T-cell (primary cell): Measurements from ENCODE around the gene TFEC. TPM values are rescaled to one million over a fixed set of nuclear protein-coding genes. Genes with fewer than 3 reads are reported as not detected.

Experiments used
- ATAC-seq, 4 experiments: fragments of 200-7000 bp in 3 of 4; fragments of 150-1000 bp in 1 of 4; cut with Tn5 transposase; replicated peaks in 1 of 4; 1 replicate in 3 of 4; 2 replicates in 1 of 4; pipeline ENCODE4 v1.10.0; 2021; ENCODE audit warnings: moderate library complexity in 3 of 4, mild to moderate bottlenecking in 2 of 4, moderate number of reproducible peaks in 1 of 4
- CTCF ChIA-PET, 2 donors: fragments of 300-600 bp; sonication (Branson Sonifier 250); formaldehyde crosslinking; loops; one replicate each; lab custom pipeline; 2022; ENCODE audit warnings: antibody characterized with exemption in 2 of 2; lab: Charles Lee
- POLR2A ChIA-PET, 2 donors: fragments of 300-600 bp; sonication (Branson Sonifier 250); formaldehyde crosslinking; loops; one replicate each; lab custom pipeline; 2022; ENCODE audit warnings: antibody characterized with exemption in 2 of 2; lab: Charles Lee
- DNase-seq, 35 experiments: peaks; one replicate each; pipeline versions ENCODE4 v3.0.0 to v3.0.0-alpha.2; 2013 to 2023
- H3K27ac ChIP-seq: one replicate; pipeline ENCODE4 v1.5.1; 2013; ENCODE audit warnings: low read length
- H3K27me3 ChIP-seq, 2 experiments: replicated peaks in 1 of 2; 1 replicate in 1 of 2; 2 replicates in 1 of 2; pipeline versions ENCODE4 v1.6.1 to v1.7.0; 2013; ENCODE audit warnings: low read length in 1 of 2, mixed read lengths in 1 of 2; ENCODE audit not compliant: control insufficient read depth in 2 of 2, insufficient read depth in 2 of 2; ENCODE audit errors: extremely low read depth in 1 of 2
- H3K36me3 ChIP-seq, 2 donors: 1 replicate in 1 of 2; 2 replicates in 1 of 2; pipeline versions ENCODE4 v1.6.1 to v1.7.0; 2013; ENCODE audit warnings: low read length in 1 of 2; ENCODE audit not compliant: control insufficient read depth in 2 of 2, insufficient read depth in 1 of 2; ENCODE audit errors: extremely low read depth in 1 of 2
- H3K4me1 ChIP-seq, 2 experiments: 1 replicate in 1 of 2; 2 replicates in 1 of 2; pipeline versions ENCODE4 v1.6.1 to v1.7.0; 2013; ENCODE audit warnings: low read length in 2 of 2, mixed read lengths in 1 of 2; ENCODE audit not compliant: insufficient read depth in 2 of 2, control insufficient read depth in 1 of 2; ENCODE audit errors: extremely low read depth in 1 of 2
- H3K4me3 ChIP-seq, 2 donors: 1 replicate in 1 of 2; 2 replicates in 1 of 2; pipeline versions ENCODE4 v1.5.1 to v1.7.0; 2013; ENCODE audit warnings: mild to moderate bottlenecking in 2 of 2, low read length in 1 of 2, moderate library complexity in 1 of 2; ENCODE audit not compliant: control insufficient read depth in 1 of 2; ENCODE audit errors: extremely low read depth in 1 of 2
- H3K9me3 ChIP-seq: 2 replicates; pipeline ENCODE4 v1.7.0; 2013
- H3K27ac Mint-ChIP-seq, 2 donors: one replicate each; pipeline ENCODE4 v1.8.0; 2020 to 2021; ENCODE audit warnings: mild to moderate bottlenecking in 2 of 2, mixed read lengths in 2 of 2
- H3K27me3 Mint-ChIP-seq, 2 donors: one replicate each; pipeline ENCODE4 v1.8.0; 2021 to 2022; ENCODE audit warnings: mixed read lengths in 2 of 2
- H3K36me3 Mint-ChIP-seq: one replicate; pipeline ENCODE4 v1.8.0; 2021; ENCODE audit warnings: mixed read lengths
- H3K4me1 Mint-ChIP-seq, 3 donors: one replicate each; pipeline ENCODE4 v1.8.0; 2020 to 2022; ENCODE audit warnings: mixed read lengths in 3 of 3, mild to moderate bottlenecking in 1 of 3
- H3K4me3 Mint-ChIP-seq, 3 donors: one replicate each; pipeline ENCODE4 v1.8.0; 2020 to 2022; ENCODE audit warnings: mild to moderate bottlenecking in 3 of 3, mixed read lengths in 3 of 3, moderate library complexity in 3 of 3
- H3K9me3 Mint-ChIP-seq, 3 donors: one replicate each; pipeline ENCODE4 v1.8.0; 2020 to 2022; ENCODE audit warnings: mixed read lengths in 3 of 3
- WGBS: methylation state at CpG from one replicate; pipeline ENCODE4 v1.1.5; 2013; ENCODE audit warnings: missing lambda C conversion rate; ENCODE audit not compliant: insufficient coverage; 5-methylcytosine and 5-hydroxymethylcytosine counted together
- total RNA-seq, 35 experiments: library from RNA in 6 of 35; stranded (reverse) in 6 of 35; fragments of 120-200 nt in 1 of 35; gene quantifications; one replicate each; pipeline versions ENCODE4 v1.2.1 to v1.2.4 and lab custom pipeline; 2013 to 2026

The TFEC gene
- total RNA-seq, result under 1 TPM; 0.19 to 0.51 (median 0.33) TPM
- 1.2 TPM for total RNA-seq (2013)
- 0 to 19.6 (median 0.57) reads per million in 29 experiments for total RNA-seq (lab: John Stamatoyannopoulos, UW)

GRCh38 chr7:116030651-116031276 is at the start of gene TFEC:
TSS of gene TFEC (minus strand) at chr7:116030763. CDS start at chr7:115984441, 46,322 bp downstream.
- DNase-seq (no peak), ATAC-seq (no peak)
- H3K4me3 ChIP-seq, result no peak within 1 kb of the TSS
- no CpG with 5 or more reads among the region's 3 CpGs for WGBS
- no peak within 1 kb of the TSS for H3K27ac ChIP-seq
- peaks cover 3 to 7% of the 10 kb centered on the region in 2 donors for H3K27me3 Mint-ChIP-seq
- ChIA-PET POLR2A (no interaction called here), CTCF (no interaction called here)
- H3K4me1 Mint-ChIP-seq, result no peaks in the 10 kb centered on the region
- H3K27ac Mint-ChIP-seq, result no peak within 1 kb of the TSS
- no peaks in the 10 kb centered on the region for H3K27me3 ChIP-seq
- H3K9me3 Mint-ChIP-seq, result no peaks in the 10 kb centered on the region
- H3K36me3 Mint-ChIP-seq, result no peaks in the 10 kb centered on the region
- H3K9me3 ChIP-seq, result no peaks in the 10 kb centered on the region
- H3K4me1 ChIP-seq, result no peaks in the 10 kb centered on the region
- H3K4me3 Mint-ChIP-seq, result no peak within 1 kb of the TSS
- no peaks in the 10 kb centered on the region for H3K36me3 ChIP-seq

GRCh38 chr7:116075351-116076145 is 45.0 kb upstream of the TFEC start:
- Histone ChIP-seq H3K4me3 (no peak overlapping the region), H3K9me3 (no peaks in the 10 kb centered on the region), H3K27me3 (no peaks in the 10 kb centered on the region), H3K36me3 (no peaks in the 10 kb centered on the region), H3K4me1 (no peaks in the 10 kb centered on the region), H3K27ac (no peak overlapping the region)
- H3K9me3 Mint-ChIP-seq, result peaks cover 0 to 24% (median 0%) of the 10 kb centered on the region in 3 donors
- H3K4me1 Mint-ChIP-seq, result no peaks in the 10 kb centered on the region
- 74% methylated on average over 4 of the region's 5 CpGs for WGBS
- ATAC-seq, result no peak
- ChIA-PET CTCF (no interaction called here), POLR2A (no interaction called here)
- no peak overlapping the region for H3K4me3 Mint-ChIP-seq
- DNase-seq, result no peak
- no peaks in the 10 kb centered on the region for H3K36me3 Mint-ChIP-seq
- H3K27ac Mint-ChIP-seq, result no peak overlapping the region
- no peaks in the 10 kb centered on the region for H3K27me3 Mint-ChIP-seq

- no peak overlapping the region for H3K27ac Mint-ChIP-seq
- DNase-seq, result no peak
Observed at GRCh38 chr7:116071629-116072028, 41.1 kb upstream of the TFEC start.

GRCh38 chr7:116064179-116064578 is 33.6 kb upstream of the TFEC start:
- Histone ChIP-seq H3K4me1 (no peaks in the 10 kb centered on the region), H3K27ac (no peak overlapping the region), H3K27me3 (no peaks in the 10 kb centered on the region), H3K9me3 (no peaks in the 10 kb centered on the region), H3K36me3 (no peaks in the 10 kb centered on the region), H3K4me3 (no peak overlapping the region)
- Mint-ChIP-seq H3K4me3 (no peak overlapping the region), H3K4me1 (no peaks in the 10 kb centered on the region), H3K9me3 (peaks cover 0 to 3% (median 0%) of the 10 kb centered on the region in 3 donors), H3K36me3 (no peaks in the 10 kb centered on the region), H3K27me3 (no peaks in the 10 kb centered on the region), H3K27ac (no peak overlapping the region)
- ChIA-PET POLR2A (no interaction called here), CTCF (no interaction called here)
- no peak for DNase-seq
- WGBS, result no CpG with 5 or more reads among the region's 1 CpG
- ATAC-seq, result no peak

More at GRCh38 chr7:116071629-116072028, 41.1 kb upstream of the TFEC start:
- H3K27me3 Mint-ChIP-seq, result no peaks in the 10 kb centered on the region
- Histone ChIP-seq H3K27ac (no peak overlapping the region), H3K4me3 (no peak overlapping the region), H3K4me1 (no peaks in the 10 kb centered on the region), H3K36me3 (no peaks in the 10 kb centered on the region), H3K27me3 (no peaks in the 10 kb centered on the region), H3K9me3 (no peaks in the 10 kb centered on the region)
- ChIA-PET POLR2A (no interaction called here), CTCF (no interaction called here)
- no peak for ATAC-seq
- no peaks in the 10 kb centered on the region for H3K9me3 Mint-ChIP-seq
- H3K4me3 Mint-ChIP-seq, result no peak overlapping the region
- H3K36me3 Mint-ChIP-seq, result no peaks in the 10 kb centered on the region
- H3K4me1 Mint-ChIP-seq, result no peaks in the 10 kb centered on the region

- ATAC-seq (no peak), DNase-seq (no peak)
- Histone ChIP-seq H3K9me3 (no peaks in the 10 kb centered on the region), H3K4me3 (no peak overlapping the region), H3K36me3 (no peaks in the 10 kb centered on the region), H3K27me3 (no peaks in the 10 kb centered on the region), H3K4me1 (no peaks in the 10 kb centered on the region), H3K27ac (no peak overlapping the region)
- Mint-ChIP-seq H3K27ac (no peak overlapping the region), H3K9me3 (peaks cover 0 to 3% (median 0%) of the 10 kb centered on the region in 3 donors), H3K4me1 (no peaks in the 10 kb centered on the region), H3K36me3 (no peaks in the 10 kb centered on the region), H3K4me3 (no peak overlapping the region), H3K27me3 (no peaks in the 10 kb centered on the region)
- ChIA-PET CTCF (no interaction called here), POLR2A (no interaction called here)
- WGBS, result no CpG with 5 or more reads among the region's 2 CpGs
Observed at GRCh38 chr7:116062666-116063065, 32.1 kb upstream of the TFEC start.

GRCh38 chr7:116052006-116052405 is 21.4 kb upstream of the TFEC start:
- ChIA-PET POLR2A (no interaction called here), CTCF (no interaction called here)
- Mint-ChIP-seq H3K27ac (no peak overlapping the region), H3K27me3 (no peaks in the 10 kb centered on the region), H3K4me3 (no peak overlapping the region), H3K36me3 (no peaks in the 10 kb centered on the region), H3K4me1 (no peaks in the 10 kb centered on the region), H3K9me3 (peaks cover 0 to 5% (median 0%) of the 10 kb centered on the region in 3 donors)
- ATAC-seq (no peak), DNase-seq (no peak)
- WGBS, result 0% methylated on average over 1 of the region's 2 CpGs
- Histone ChIP-seq H3K4me1 (no peaks in the 10 kb centered on the region), H3K36me3 (no peaks in the 10 kb centered on the region), H3K4me3 (no peak overlapping the region), H3K27me3 (no peaks in the 10 kb centered on the region), H3K27ac (no peak overlapping the region), H3K9me3 (no peaks in the 10 kb centered on the region)
